COLO668 (cell line): ENCODE data around the gene FBXL2.
A peak's percentile ranks its signal among the peaks of the same experiment; 100 is the strongest.
"Not testable (repeated sequence)": the region's sequence is repeated elsewhere in the genome, so short reads cannot be mapped to it uniquely, and the experiment has no call there.

ENCODE experiments used
- DNase-seq: peaks from one replicate; lab custom pipeline; 2025; ENCODE audit not compliant: unreplicated experiment; lab: John Stamatoyannopoulos, UW

The FBXL2 gene

GRCh38 chr3:33315826-33316225, 38.6 kb downstream of the FBXL2 start:
- DNase-seq = no peak

GRCh38 chr3:33317963-33318709, 40.9 kb downstream of the FBXL2 start:
- DNase-seq = no peak

DNA sequence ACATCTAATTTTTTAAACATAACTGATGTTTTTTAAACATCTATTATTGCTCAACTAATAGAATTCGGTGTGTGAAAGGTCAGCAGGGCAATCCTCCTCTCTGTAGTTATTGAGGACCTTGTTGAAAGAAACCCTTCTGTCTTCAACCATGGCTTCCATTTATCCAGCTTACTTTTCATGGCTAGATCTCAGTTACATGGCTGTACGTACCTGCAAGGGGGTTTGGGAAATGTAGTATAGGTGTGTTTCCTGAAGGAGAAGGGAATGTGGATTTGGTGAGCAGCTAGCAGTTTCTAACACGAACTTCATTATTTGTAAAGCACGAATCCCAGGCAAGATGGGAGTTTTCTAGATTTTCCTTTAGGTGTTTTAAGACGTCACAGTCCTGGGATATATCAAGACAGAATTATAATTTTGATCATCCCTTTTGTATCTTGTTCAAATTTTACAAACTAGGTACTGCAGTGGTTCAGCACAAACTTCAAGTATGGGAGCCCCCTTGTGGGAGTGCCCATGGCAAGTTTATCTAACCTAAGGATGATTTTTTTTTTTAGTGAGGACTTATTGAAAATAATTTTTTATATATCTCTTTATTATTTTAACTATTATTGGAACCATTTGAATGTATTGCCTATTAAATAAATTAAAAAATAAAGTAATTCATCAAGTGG, 41.6 kb downstream of the FBXL2 start:
- no peak for DNase-seq

DNA sequence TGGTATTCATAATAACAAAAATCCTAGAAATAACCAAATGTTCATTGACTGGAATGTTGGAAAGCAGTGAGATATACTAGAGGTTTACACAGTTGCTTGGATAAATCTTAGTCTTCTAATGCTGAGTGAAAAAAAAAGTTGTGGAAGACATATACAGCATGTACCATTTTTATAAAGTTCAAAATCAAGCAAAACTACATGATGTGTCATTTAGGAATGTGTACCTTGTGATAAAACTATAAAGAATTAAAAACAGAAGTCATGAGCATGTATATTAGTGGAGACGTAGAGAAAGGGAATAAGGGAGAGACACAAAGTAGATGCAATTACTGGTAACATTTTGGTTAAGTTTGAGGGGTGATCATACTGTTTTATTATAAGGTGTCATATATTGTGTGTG, 45.2 kb downstream of the FBXL2 start:
- DNase-seq = no peak

DNA sequence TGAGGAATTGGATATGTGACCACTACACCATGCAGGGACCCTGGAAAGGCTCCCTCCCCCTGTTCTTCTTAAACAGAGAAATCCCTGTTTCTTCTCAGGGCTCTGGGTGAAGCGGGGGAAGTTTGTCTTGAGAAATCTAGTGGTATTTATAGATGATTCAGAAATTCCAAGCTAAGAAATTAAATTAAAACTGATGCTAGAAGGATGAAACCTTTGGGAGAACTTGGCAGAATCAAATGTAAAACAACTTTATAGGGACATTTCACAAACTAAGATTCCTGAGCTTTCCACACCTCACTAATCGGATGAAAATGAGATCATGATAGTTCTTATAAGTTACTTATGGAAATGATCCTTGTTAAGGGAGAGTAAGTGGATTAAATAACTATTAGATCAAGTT, 54.2 kb downstream of the FBXL2 start:
- DNase-seq = no peak

DNA sequence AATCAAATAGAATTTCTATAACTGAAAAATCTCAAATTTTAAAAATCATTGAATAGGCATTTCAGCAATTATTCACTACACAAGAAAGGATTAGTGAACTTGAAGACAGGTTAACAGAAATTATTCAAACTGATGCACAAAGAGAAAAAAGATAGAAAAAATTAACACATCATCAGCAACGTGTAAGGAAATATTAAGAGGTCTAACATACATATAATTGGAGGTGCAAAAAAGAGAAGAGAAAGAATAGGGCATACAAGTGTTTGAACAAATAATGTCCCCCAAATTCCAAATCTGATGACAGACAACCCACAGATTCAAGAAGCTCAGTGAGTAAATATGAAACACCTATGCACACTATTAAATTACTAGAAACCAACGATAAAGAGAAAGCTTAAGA, 57.1 kb downstream of the FBXL2 start:
- no peak for DNase-seq

DNA sequence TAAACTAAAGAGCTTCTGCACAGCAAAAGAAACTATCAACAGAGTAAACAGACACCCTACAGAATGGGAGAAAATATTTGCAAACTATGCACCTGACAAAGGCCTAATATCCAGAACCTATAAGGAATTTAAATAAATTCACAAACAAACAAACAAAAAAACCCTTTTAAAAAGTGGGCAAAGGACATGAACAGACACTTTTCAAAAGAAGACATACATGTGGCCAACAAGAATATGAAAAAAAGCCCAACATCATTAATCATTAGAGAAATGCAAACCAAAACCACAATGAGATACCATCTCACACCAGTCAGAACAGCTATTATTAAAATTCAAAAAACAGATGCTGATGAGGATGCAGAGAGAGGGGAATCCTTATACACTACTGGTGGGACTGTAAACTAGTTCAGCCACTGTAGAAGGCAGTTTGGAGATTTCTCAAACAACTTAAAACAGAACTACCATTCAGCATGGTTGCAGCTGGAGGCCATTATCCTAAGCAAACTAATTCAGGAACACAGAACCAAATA, 61.8 kb downstream of the FBXL2 start:
- not testable (repeated sequence) for DNase-seq

- DNase-seq = no peak
Measured at GRCh38 chr3:33339758-33340157, 62.5 kb downstream of the FBXL2 start.

- no peak for DNase-seq
Measured at GRCh38 chr3:33355611-33356010, 78.4 kb downstream of the FBXL2 start.

DNA sequence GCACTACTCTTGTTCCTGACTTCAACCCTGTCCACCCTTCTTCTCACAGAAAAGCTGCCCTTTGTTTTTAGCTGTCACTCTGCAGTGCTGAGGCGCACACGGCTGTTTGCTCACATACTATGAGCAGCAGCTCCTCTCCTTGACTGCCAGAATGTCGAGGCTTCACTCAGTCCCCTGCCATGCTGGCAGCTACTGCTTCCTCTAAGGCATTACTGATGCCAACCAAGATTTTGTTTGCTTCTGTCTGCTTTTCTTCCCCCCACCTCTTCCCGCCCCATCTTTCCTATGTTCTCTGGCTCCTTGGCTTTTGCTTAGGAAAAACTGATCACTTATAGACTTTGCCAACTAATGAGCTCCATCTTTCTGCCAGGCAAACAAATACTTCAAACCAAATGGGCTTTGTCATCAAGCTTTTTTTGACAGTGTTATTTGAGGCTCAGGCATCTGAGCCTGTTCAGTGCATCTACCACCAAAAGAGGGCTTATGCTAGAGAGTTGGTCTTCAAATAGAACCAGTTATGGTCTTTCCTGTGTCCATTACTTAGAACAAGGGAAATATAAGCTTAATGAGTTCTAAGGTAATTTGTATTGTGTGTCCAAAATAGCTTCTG, 81.0 kb downstream of the FBXL2 start:
- no peak for DNase-seq

- DNase-seq = no peak
Measured at GRCh38 chr3:33360136-33360825, 83.0 kb downstream of the FBXL2 start.

- DNase-seq = no peak
Measured at GRCh38 chr3:33363113-33363800, 86.0 kb downstream of the FBXL2 start.

- DNase-seq = no peak
Measured at GRCh38 chr3:33364060-33364459, 86.8 kb downstream of the FBXL2 start.

- no peak for DNase-seq
Measured at GRCh38 chr3:33364531-33365128, 87.4 kb downstream of the FBXL2 start.

GRCh38 chr3:33372218-33373081, 95.2 kb downstream of the FBXL2 start:
- peak; percentile 13 for DNase-seq

GRCh38 chr3:33373082-33373437, 95.8 kb downstream of the FBXL2 start:
- DNase-seq = no peak

- DNase-seq = no peak
Measured at GRCh38 chr3:33377489-33377888, 100.2 kb downstream of the FBXL2 start.

GRCh38 chr3:33377931-33378330, 100.7 kb downstream of the FBXL2 start:
- no peak for DNase-seq

GRCh38 chr3:33380653-33381052, 103.4 kb downstream of the FBXL2 start:
- no peak for DNase-seq

DNA sequence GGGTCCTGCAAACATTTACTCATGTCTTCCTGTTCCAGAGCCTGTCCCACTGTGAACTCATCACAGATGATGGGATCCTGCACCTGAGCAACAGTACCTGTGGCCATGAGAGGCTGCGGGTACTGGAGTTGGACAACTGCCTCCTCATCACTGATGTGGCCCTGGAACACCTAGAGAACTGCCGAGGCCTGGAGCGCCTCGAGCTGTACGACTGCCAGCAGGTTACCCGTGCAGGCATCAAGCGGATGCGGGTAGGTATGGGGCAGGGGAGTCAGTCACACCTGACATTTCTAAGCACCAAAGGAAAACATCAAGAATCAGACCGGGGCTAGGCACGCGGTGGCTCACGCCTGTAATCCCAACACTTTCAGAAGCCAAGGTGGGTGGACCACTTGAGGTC, 106.7 kb downstream of the FBXL2 start:
- no peak for DNase-seq
